Measurements from ENCODE around the gene CREB3L4. TPM values are rescaled to one million over a fixed set of nuclear protein-coding genes. Genes with fewer than 3 reads are reported as not detected.

The CREB3L4 gene
- total RNA-seq, 1 experiment from 2014 or later = 12.6 TPM

Small RNA genes lying within 50 kb of the gene (small RNA-seq; reads per million reads assigned to genes)
- gene MIR6737 = 0 to 0.06 reads per million in 2 experiments

Other genes with a start within 250 kb of the CREB3L4 start
- 36.3 and 46.6 TPM in 2 replicates for gene INTS3, start 239.9 kb upstream of the CREB3L4 start, total RNA-seq (2014; rRNA removed; shearing (Covaris generic))
- gene SLC27A3, start 192.5 kb upstream of the CREB3L4 start, total RNA-seq (2014; rRNA removed; shearing (Covaris generic)) = 0.69 and 1.2 TPM in 2 replicates
- 8.8 TPM in 2 replicates for gene GATAD2B, start 44.9 kb upstream of the CREB3L4 start, total RNA-seq (2014; rRNA removed; shearing (Covaris generic))
- 18.8 and 26.2 TPM in 2 replicates for gene DENND4B, start 21.2 kb upstream of the CREB3L4 start, total RNA-seq (2014; rRNA removed; shearing (Covaris generic))
- gene CRTC2, start 9.3 kb upstream of the CREB3L4 start, total RNA-seq (2014; rRNA removed; shearing (Covaris generic)) = 17.0 and 18.2 TPM in 2 replicates
- 123 and 133 TPM in 2 replicates for gene SLC39A1, start 4.4 kb upstream of the CREB3L4 start, total RNA-seq (2014; rRNA removed; shearing (Covaris generic))
- gene JTB, start 9.8 kb downstream of the CREB3L4 start, total RNA-seq (2014; rRNA removed; shearing (Covaris generic)) = 357 and 419 TPM in 2 replicates
- 34.8 and 34.9 TPM in 2 replicates for gene RAB13, start 18.4 kb downstream of the CREB3L4 start, total RNA-seq (2014; rRNA removed; shearing (Covaris generic))
- gene RPS27, start 22.9 kb downstream of the CREB3L4 start, total RNA-seq (2014; rRNA removed; shearing (Covaris generic)) = 6,275 and 6,817 TPM in 2 replicates
- 0.02 TPM in 1 of 2 replicates, not detected in the other for gene NUP210L, start 187.2 kb downstream of the CREB3L4 start, total RNA-seq (2014; rRNA removed; shearing (Covaris generic))
- gene TPM3, start 224.2 kb downstream of the CREB3L4 start, total RNA-seq (2014; rRNA removed; shearing (Covaris generic)) = 476 and 501 TPM in 2 replicates
- not detected in 2 replicates for gene CFAP141, start 238.4 kb downstream of the CREB3L4 start, total RNA-seq (2014; rRNA removed; shearing (Covaris generic))

Data from NCI-H460 (cell line).